CD4-positive, alpha-beta T cell treated with Interleukin-10 for 1 hour (primary cell): ENCODE measurements around the gene KCNA4.
"Not testable (repeated sequence)": the region's sequence is repeated elsewhere in the genome, so short reads cannot be mapped to it uniquely, and the experiment has no call there.

Source experiments
- DNase-seq: peaks from one replicate; pipeline ENCODE4 v3.0.0-alpha.2; 2020

KCNA4 gene

GRCh38 chr11:29989174-29989970 is 27.5 kb downstream of the KCNA4 start:
- no peak for DNase-seq

GRCh38 chr11:29985248-29985647 is 31.6 kb downstream of the KCNA4 start:
- no peak for DNase-seq

GRCh38 chr11:29984544-29984943 is 32.3 kb downstream of the KCNA4 start:
- no peak for DNase-seq

GRCh38 chr11:29978549-29978948 is 38.3 kb downstream of the KCNA4 start:
- no peak for DNase-seq

GRCh38 chr11:29975580-29975979 is 41.2 kb downstream of the KCNA4 start:
- DNase-seq = not testable (repeated sequence)

GRCh38 chr11:29963796-29964195 is 53.0 kb downstream of the KCNA4 start:
- DNase-seq = no peak

GRCh38 chr11:29963036-29963435 is 53.8 kb downstream of the KCNA4 start:
- no peak for DNase-seq

- no peak for DNase-seq
Observed at GRCh38 chr11:29962243-29962642, 54.6 kb downstream of the KCNA4 start.
